GM19328 (cell line): Measurements from ENCODE around the gene MIEF1.
"Not testable (repeated sequence)": the region's sequence is repeated elsewhere in the genome, so short reads cannot be mapped to it uniquely, and the experiment has no call there.

Source experiments
- ATAC-seq: cut with Tn5 transposase; IDR thresholded peaks from one replicate; pipeline ENCODE4 v1.9.1; 2021; ENCODE audit warnings: mild to moderate bottlenecking, moderate library complexity; ENCODE audit not compliant: unreplicated experiment

The MIEF1 gene

DNA sequence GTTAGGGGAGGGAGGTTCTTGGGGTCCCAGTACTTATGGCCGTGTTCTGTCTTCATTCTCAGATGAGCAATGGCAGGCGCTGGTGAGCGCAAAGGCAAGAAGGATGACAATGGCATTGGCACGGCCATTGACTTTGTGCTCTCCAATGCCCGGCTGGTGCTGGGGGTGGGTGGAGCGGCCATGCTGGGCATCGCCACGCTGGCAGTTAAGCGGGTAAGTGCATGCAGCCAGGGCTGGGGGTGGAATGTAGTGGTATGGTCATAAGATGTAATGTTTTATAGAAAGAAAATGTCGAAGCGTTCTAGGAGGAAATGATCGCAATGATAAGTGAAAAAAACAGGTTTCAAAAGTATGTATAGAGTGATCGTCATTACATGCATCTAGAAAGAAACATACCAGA lies 9.1 kb downstream of the MIEF1 start:
- ATAC-seq, result no peak

GRCh38 chr22:39512026-39512425 lies 9.9 kb downstream of the MIEF1 start:
- ATAC-seq, result no peak

DNA sequence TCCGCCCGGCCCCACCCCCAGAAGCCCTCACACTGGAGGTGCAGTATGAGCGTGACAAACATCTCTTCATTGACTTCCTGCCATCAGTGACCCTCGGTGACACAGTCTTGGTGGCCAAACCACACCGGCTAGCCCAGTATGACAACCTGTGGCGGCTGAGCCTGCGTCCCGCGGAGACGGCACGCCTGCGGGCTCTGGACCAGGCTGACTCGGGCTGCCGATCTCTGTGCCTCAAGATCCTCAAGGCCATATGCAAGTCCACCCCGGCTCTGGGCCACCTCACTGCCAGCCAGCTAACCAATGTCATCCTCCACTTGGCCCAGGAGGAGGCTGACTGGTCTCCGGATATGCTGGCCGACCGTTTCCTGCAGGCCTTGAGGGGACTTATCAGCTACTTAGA lies 11.7 kb downstream of the MIEF1 start:
- ATAC-seq, result no peak

GRCh38 chr22:39514373-39514973 lies 12.4 kb downstream of the MIEF1 start:
- ATAC-seq, result no peak

DNA sequence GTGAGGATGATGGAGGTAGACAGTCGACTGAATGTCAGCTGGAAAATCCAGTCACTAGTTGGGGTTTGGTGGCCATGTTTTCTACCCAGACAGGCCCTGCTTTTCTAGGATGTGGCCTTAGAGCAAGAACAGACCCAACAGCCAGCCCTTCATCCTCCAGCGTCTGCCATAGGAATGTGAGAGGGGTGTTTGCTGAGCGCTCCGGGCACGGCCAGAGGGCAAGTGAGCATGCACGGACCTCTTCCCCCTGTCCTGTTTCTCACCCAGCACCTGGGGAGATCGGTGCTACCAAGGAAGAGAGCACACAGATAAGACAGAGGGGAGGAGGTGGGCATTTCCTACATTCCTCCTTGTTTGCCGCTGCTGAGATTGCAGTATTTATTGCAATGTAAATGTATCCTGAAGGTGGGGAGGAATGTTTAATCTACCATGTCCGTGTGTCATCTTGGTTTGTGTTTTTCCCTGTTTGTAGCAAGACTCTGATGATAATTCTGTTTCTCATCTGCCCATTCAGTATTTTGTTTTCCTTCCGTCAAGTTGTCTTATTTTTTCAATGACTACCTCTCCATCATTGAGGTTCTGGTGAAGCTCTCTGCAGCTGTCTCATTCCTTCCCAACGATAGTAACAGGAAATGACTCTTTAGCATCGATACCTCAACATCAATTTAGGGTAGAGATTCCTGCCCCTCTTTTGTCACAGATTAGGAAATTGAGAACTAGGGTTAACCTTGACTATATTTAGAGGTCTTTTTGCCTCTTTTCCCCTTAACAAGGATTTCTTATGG lies 13.4 kb downstream of the MIEF1 start:
- no peak for ATAC-seq

DNA sequence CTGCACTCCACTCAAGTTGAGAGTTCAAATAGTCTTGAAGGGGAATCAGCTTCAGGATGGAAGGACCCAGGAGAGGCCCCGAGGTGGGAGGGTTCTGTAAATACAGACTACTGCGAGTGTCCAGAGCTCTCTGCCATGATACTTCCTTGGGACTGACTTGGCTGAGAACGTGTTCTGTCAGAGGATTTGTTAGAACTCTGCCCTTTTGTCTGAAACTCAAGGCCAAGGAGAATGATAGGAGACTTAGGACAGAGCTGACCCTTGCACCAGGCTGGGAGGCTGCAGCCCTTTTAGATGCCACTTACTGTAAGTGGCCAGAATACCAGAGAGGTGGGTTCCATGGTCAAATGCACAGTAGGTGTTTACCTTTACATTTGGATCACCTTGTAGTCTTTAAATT lies 15.4 kb downstream of the MIEF1 start:
- no peak for ATAC-seq

GRCh38 chr22:39518144-39518786 lies 16.2 kb downstream of the MIEF1 start:
- ATAC-seq, result no peak

- ATAC-seq, result no peak
Observed at GRCh38 chr22:39518996-39519680, 17.0 kb downstream of the MIEF1 start.

DNA sequence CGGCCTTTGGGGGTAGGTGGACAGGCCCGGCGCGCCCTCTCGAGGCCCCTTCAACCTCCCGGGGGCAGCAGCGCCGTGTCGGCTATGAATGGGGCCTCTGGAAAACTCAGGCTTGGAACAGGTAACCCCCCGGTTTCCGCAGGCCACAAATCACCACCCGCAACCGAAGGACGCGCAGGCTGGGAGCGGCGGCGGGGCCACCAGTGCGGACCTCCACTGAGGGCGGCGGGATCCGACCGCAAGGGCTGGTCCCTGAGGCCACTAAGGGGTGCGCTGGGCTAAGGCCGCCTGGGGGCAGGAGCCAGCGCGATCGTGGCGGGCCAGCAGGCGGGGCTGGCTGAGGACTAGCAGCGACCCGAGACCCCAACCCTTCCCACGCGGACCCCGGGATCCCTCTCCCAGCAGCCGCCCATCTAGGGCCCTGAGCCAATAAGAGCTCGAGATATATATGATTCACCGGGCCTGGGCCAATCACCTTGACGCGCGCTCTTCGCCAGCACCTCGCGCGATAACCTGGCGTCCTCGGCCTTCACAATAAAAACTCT lies 17.7 kb downstream of the MIEF1 start:
- peak; percentile 78 for ATAC-seq

DNA sequence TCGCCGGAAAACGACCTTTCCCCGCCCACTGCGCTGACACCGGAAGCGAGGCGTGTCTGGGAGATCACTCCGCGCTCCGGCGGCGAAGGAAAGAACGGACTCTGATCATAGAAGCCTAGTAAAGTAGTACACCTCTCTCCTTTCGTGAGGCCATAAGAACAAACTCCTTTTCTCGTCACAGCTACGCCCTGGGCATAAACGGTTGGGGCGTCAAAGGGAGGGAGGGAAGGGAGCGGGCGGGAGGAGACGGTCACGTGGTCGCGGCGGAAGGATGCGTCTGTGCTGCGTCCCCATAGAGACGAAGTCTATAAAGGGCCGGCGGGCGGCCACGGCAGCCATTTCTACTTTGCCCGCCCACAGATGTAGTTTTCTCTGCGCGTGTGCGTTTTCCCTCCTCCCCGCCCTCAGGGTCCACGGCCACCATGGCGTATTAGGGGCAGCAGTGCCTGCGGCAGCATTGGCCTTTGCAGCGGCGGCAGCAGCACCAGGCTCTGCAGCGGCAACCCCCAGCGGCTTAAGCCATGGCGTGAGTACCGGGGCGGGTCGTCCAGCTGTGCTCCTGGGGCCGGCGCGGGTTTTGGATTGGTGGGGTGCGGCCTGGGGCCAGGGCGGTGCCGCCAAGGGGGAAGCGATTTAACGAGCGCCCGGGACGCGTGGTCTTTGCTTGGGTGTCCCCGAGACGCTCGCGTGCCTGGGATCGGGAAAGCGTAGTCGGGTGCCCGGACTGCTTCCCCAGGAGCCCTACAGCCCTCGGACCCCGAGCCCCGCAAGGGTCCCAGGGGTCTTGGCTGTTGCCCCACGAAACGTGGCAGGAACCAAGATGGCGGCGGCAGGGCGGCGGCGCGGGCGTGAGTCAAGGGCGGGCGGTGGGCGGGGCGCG lies 18.4 kb downstream of the MIEF1 start, which contains the start of gene ATF4:
TSS of gene ATF4 (plus strand) at position 337 of the 880 bp plus-strand sequence. CDS start 884 bp downstream, outside the sequence.
- peak; percentile 48 for ATAC-seq

DNA sequence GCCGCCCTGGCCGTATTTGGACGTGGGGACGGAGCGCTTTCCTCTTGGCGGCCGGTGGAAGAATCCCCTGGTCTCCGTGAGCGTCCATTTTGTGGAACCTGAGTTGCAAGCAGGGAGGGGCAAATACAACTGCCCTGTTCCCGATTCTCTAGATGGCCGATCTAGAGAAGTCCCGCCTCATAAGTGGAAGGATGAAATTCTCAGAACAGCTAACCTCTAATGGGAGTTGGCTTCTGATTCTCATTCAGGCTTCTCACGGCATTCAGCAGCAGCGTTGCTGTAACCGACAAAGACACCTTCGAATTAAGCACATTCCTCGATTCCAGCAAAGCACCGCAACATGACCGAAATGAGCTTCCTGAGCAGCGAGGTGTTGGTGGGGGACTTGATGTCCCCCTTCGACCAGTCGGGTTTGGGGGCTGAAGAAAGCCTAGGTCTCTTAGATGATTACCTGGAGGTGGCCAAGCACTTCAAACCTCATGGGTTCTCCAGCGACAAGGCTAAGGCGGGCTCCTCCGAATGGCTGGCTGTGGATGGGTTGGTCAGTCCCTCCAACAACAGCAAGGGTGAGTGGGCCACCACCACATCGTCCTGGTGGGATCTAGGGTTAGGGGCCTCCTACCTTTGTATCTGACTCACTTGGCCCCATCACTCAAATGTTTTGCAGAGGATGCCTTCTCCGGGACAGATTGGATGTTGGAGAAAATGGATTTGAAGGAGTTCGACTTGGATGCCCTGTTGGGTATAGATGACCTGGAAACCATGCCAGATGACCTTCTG lies 19.2 kb downstream of the MIEF1 start:
- ATAC-seq, result not testable (repeated sequence)

GRCh38 chr22:39522091-39522490 lies 20.0 kb downstream of the MIEF1 start:
- ATAC-seq, result not testable (repeated sequence)

GRCh38 chr22:39522567-39523300 lies 20.6 kb downstream of the MIEF1 start:
- no peak for ATAC-seq

DNA sequence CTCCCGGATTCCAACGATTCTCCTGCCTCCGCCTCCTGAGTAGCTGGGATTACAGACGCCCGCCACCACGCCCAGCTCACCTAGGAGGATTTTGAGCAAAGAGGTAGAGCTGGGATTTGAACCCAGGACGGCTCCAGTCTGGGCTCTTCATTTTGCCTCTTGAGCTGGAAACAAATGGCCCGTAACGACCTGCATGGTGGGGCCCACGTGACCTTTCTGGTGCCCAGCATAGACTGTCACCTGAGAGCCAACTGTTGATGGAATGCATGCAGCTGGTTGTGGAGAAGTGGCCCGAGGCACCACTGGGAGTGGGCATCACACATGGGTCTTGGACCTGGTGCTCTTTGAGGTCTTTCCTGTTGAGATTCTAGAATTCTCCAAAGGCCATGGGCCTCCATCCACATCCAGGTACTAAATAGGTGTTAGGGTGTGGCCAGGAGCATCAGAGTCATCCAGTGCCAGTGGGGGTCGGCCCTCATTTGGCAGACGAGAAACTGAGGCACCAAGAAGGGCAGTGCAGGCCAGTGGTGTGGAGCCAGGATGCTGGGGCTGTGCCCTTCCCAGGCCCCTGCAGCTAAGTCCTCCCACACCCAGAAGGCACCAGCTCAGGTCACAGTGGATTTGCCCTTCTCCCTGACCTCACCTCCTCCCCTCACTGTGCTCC lies 22.1 kb downstream of the MIEF1 start:
- no peak for ATAC-seq

DNA sequence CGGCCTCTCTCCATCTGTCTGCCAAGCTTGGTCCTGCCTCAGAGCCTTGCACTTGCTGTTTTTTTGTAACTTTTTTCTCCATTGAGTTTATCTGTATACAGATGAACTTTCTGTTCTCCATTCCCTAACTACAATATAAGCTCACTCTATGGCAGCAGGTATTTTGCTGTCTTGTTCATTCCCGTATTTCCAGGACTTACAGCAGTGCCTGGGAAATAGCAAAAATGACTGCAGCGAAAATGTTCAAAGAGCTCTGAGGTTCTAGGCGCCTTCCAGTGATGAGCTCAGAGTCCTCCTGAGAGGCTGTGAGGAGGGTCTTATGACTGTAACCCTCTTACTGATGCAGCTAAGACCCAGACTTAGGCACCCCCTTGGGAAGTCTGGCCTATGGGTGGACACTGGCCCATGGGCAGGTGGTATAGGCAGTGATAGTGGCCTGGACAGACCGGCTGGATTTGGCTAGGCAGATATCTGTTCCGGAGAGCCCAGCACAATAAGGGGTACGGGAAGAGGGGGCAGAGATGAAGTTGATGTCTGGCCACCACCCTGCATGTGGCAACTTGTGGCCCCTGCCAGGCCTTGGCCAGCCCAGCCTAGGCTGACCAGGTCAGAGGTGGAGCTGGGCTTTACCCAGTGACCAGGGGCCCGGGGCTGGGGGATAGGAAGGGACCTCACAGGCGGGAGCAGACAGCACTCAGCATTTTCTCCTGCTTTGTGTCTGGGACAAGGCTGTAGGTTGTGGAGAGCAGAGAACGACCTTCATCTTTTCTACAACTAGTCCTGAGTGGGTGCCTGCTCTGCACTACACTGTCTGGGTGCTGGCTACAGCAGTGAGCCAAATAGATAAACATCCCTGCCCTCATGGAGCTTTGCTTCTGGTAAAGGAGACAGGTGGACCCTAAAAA lies 22.9 kb downstream of the MIEF1 start:
- no peak for ATAC-seq

GRCh38 chr22:39525658-39525975 lies 23.5 kb downstream of the MIEF1 start:
- no peak for ATAC-seq

DNA sequence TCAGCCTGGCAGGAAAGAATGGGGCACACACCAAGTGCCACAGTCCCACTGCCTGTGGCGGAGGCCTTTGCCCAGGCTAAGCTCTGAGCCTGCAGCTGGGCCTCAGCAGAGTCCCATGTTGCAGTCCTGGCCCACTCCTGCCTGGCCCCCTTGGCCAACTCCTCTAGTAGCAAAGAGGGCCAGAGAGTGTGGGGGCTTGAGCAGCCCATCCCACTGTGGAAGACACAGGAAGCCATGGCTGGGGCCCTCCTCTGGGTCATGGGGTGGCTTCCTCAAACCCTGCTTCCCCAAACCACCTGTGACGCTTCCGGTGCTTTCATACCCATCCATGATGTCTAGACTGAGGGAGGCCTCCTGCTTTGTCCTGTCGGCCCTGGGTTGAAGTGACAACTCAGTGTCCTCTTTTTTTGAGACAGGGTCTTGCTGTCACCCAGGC lies 24.7 kb downstream of the MIEF1 start:
- ATAC-seq, result no peak
